NCI-H2171 treated with DMSO at 0.1 percent for 48 hours (cell line): ENCODE measurements around the gene TMEM167A.
"Not testable (repeated sequence)": the region's sequence is repeated elsewhere in the genome, so short reads cannot be mapped to it uniquely, and the experiment has no call there.

Source experiments
- DNase-seq: peaks from one replicate; lab custom pipeline; 2025; lab: John Stamatoyannopoulos, UW

Gene TMEM167A

DNA sequence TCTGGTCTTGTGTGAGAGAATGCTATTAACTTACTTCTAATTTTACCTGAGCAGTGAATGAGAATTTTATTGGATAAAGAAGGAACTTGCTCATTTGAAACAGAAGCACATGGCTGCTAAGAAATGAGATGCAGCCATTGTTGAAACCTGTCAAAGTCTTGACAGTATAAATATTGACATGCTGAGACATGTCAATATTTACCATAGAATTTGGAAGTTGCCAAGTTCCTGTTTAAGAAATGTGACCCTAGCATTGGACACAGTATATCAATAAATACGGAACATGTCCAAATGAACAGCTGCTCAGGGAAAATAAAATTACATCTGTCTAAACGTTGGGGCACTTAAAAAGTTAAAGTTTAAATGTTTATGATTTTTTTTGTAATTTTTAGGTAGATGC lies 7.9 kb upstream of the TMEM167A start:
- DNase-seq = no peak

DNA sequence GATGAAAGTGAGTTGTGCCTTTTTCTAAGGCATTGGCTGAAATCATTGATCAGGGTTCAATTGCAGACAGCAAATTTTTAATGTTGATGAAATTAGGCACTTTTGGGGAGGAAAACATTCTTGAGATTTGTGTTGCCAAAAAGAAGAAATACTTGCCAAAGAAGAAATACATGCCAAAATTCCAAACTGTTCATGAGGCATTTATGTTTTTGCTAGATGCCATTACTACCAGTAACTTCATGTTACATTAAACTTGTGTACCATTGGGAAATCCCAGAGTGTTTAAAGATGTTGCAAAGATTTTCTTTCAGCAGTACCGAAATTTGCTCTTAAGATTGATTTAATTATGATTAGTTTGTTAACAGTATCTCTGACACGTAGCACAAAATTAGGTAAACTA lies 7.1 kb upstream of the TMEM167A start:
- no peak for DNase-seq

DNA sequence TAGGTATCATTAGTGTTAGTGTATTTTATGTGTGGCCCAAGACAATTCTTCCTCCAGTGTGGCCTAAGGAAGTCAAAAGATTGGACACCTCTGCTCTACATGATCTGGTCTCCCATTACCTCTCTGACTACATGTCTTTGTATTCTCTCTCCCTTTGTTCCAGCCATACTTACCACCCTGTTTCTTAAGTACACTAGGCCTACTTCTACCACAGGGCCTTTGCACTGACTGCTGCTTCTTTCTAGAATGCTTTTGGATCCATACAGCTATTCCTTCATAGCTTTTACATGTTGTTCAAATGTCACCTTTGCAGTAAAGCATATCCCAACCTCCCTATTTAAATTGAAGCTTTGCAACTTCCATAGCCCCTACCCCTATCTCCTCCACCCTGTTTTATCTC lies 5.6 kb upstream of the TMEM167A start:
- DNase-seq = no peak

DNA sequence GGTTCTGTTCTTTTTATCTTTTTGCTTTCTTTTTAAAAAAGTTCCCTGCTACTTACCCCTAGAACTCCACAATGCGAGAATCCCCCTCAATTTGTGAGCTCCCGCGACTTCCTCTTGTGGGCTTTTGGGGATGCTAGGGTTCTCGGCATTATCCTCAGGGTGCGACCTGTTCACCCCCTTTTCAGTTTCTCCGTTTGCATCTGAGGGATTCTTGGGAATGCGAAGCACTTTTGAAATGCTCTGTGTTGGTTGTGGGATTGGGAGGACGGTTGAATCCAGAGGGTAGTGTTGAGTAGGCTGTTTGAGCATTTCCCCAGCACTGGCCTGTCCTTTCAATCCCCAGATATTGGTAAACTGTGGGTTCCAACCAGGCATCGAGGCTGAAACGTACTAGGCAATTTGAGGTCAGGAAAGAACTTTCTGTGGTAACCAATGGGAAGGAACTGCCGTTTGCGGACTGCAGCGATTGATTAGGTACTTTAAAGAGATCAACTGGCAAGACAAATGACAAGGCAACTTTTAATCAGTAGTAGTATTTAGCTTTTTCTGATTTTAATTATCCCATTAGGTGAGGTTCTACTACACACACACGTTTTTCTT lies 568 bp upstream of the TMEM167A start:
- DNase-seq = no peak

DNA sequence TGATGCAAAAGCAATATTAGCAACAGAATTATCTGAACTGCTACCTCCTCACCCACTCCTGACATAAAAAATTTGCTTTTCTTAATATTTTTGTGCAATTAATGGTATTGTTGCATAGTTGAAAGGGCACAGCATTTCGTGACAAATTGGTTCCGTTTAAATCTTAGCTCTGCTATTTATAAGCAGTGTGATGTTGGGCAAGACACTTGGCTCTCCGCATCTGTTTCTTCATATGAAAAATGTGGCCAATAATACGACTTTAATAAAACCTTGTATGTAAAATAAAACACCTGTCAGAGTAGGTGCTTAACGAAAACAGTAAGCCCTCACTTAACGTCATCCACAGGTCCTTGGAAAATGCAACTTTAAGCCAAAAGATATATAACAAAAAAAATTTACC lies 4.2 kb downstream of the TMEM167A start:
- no peak for DNase-seq

DNA sequence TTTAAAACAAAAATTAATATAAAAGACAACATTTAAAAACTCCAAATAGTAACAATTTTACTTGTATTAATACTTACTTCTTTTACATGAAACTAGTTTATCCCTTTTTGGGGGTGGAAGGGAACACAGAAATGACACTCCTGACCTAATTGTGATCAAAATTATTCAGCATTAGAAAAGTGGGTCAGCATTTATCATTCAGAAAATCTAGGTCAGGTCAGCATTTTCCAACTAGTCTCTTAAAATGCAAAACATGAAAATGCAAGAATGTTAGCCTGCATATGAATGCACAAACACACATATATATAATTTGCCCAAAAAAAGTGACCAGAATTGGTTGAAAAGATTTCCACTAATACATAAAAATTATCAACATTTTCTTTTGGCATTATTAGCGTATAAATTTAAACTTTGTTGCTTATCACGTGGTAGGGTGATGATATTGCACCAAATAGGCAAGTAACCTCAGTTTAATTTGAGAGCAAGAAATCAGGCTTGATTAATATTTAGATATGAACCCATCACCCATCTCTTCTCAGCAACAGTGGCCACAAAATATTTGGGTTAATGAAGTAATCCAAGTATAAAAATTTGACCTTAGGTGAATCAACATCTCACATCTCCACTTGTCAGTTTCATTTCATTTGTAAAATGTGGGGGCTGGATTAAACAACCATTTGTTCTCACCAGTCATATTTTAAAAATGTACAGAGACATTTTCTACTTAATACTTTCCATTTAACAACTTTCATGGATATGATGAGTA lies 5.7 kb downstream of the TMEM167A start:
- DNase-seq = no peak

DNA sequence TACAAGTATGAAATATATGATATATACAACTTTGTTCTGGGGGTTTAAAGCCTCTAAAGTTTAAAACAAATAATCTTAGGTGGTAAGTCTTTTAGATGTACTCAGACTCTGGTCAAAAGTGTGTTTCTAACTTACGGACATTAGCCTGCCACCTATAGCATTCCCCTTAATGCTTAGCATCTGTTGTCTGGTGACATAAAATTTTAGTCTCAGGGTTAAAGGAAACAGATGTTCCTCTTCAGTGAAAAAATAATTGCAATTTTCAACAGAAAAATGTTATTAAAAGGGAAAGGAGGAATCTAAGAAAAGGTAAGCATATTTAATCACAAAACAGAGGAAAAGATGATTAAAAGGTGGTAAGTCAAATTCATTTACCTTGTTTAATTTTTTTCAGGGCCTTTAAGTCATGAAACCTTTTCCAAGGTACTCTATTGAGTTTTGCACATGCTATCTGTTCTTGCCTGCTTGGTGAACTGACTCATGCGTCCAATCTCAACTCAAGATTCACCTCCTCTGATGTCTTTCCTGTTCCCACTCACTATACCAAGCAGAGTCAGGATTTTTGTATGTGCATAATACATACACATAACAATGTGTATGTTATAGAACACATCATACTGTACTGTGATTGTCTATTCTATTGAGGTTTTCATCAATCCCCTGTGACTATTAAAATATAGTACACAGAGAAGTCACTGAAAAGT lies 7.9 kb downstream of the TMEM167A start:
- no peak for DNase-seq

DNA sequence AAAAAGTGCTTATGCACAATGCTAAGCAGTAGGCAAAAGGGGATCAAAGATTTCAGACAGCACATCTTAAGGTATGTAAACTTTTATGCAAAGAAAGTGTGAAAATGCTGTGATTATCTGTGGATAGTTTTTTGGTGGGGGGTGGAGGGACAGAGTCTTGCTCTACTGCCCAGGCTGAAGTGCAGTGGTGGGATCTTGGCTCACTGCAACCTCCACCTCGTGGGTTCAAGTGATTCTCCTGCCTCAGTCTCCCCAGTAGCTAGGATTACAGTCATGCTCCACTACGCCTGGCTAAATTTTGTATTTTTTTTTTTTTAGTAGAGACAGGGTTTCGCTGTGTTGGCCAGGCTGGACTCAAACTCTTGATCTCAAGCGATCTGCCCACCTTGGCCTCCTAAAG lies 9.8 kb downstream of the TMEM167A start:
- DNase-seq = not testable (repeated sequence)

DNA sequence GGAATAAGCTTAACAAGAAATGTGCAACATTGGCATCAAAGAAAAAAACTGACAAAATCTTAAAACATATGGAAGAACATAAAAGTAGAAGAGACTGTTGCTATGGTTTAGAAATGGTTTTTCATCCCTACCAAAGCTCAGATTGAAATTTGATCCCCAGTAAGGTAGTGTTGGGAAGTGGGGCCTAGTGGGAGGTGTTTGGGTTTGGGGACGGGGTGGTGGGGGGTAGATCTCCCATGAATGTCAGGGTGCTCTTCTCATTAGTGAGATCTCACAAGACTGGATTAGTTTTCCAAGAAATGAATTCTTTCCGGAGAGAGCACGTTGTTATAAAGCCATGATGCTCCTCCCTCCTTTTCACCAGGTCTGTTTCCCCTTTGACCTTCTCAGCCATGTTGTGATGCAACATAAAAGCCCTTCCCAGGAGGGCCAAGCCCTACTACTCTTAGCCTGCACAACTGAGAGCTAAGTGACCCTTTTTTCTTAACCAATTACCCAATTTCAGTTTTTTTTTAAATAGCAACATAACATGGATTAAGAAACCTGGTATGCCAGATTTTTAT lies 10.6 kb downstream of the TMEM167A start:
- DNase-seq = no peak

DNA sequence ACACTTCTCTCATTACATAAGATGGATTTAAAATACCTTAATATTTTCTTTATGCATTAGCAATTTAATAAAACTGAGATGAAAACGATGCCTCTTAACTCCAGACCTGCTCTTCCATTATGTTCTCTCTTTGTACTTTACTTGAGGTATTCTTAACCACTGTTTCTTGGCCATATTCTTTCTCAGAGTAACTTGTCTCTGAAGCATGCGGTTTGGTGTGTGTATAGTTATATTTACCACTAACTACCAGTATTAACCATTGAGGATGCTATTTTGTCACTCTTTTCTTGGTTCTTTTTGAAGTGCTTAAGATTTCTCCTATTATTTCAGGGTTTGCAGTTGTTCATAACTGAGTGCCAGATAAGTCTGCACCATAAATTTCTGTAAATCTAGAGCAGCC lies 17.9 kb downstream of the TMEM167A start:
- no peak for DNase-seq

DNA sequence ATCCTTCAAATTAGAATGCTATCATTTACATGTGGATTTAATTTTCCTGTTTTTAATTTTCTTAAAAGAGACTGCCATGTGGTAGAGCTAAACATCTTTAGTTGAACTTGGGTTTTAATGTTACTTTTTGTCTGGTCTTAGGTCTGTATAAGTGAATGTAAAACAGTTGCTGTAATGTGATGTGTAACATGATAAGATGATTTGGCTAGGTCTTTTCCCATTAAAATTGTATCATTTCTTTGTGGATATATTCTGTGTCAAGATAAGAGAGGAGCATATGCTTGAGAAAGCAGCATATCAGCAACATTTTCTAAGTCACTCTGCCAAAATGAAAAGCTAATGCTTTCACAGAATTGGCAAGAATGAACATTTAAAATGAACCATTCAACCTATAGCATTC lies 18.5 kb downstream of the TMEM167A start:
- DNase-seq = no peak

DNA sequence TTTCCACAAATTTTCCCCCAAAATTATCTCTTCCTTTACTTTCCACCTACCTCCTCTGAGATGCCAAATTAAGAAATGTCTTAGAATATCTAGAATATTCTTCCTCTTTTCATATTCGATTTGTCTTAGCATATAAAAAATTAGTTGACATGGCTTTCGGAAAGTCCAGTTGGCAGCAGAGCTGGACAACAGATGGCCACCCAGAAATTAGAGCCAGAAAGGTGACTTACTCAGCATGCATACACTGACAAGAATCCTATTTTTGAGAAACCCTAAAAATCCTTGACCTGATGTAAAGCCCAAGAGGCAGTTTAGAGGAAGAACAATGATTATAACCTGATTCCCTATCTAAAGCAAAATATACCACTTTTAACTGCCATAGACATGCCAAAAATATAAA lies 22.0 kb downstream of the TMEM167A start:
- DNase-seq = no peak

DNA sequence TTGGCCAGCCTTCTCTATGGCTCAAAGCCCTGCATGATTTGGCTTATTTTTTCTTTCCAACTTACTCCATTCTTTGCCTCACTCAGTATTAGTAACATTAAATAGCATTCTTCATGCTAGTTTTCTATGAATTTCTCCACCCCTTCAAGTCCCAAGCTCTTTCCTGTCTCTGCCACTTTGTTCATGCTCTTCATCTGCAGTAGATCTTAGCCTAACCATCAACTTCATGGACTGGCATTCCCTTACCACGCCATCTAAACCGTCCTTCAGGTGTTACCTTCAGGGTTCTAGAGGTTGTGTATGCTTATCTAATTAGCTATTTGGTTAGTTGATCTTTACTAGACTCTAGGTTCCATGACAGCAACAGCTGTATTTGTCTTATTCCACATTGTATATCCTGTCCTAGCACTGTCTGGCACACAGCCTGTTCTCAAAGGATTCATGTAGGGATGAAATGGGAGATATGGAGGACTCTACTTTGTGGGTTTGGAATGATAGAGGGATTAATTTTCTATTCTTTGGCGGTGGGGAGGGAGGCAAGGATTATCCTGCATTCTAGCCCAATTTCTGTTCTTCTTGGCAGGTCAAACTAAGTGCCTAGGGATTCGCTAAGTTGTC lies 26.4 kb downstream of the TMEM167A start:
- DNase-seq = no peak

DNA sequence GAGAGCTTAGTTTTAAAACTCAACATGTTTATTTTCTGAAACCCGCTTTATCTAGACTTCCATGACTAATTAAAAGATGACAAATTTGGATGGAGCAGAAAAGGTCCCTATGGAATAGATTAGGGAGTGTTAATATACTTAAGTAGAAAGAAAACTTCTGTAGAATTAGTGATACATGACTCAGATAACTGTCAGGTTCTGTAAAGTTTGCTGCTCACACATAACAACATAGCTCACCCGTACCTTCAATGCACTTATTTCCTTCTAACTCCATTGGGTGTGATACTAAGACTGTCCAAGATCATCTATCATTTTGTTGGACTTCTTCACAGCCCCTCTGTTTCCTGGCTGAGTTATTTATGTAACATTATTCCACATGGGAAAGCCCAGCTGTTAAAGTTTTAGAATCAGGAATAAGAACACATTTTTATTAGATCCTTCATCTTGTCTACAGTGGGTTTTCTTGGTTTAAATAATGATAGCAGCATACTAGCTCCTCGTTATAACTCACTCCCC lies 27.8 kb downstream of the TMEM167A start:
- no peak for DNase-seq

DNA sequence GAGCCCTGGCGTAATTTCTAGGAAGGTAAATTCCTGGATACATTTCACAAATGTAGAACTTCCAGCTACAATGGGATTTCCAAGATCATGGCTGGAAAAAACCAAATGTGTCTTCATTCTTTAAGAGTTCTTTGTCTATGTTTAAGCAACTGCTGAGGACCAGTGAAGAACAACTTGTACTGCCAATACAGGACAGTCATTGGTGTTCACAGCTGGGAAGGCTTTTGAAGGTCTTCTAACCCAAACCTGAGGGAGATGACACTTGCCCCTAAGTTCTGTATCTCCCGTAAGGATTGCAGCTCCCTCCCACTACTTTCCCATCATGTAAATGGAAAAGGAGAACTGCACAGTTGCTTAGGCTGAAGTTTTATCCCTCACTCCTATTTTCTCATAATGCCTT lies 28.4 kb downstream of the TMEM167A start:
- DNase-seq = no peak

DNA sequence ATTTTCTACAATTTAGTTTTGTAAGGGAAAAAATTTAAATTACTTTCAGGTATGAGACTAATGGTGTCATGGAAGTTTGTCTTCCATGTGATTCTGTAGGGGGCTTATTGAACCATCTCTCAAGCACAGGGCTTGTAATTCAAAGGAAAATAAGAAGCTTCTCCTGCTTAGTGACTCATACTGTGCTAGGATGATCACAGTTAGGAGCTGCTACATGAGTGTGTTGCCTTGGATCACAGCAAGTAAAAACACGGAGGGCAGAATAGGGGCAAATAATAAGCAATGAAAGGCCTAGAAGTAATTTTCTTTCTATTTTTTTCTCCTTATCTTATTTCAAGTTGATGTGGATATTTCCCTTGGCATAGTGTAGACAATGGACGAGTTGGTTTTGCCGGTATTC lies 28.9 kb downstream of the TMEM167A start:
- no peak for DNase-seq

DNA sequence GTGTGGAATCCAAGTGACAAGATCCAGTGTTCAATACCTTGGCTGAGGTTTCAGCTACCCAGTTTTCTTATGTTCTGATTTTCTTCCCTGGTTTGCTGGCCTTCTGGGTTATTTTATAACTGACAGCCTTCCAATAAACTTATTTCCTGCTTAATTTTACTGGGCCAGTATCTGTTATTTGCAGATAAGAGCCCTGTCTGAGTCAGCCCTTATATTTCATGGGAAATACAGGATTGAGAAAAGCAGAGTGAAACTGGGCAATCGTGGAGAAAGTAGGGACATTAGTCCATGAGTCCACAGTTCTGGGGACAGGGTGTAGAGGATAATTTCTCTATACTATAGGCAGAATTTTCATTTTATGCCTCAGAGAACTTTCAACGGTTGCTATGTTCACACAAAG lies 32.3 kb downstream of the TMEM167A start:
- DNase-seq = no peak

DNA sequence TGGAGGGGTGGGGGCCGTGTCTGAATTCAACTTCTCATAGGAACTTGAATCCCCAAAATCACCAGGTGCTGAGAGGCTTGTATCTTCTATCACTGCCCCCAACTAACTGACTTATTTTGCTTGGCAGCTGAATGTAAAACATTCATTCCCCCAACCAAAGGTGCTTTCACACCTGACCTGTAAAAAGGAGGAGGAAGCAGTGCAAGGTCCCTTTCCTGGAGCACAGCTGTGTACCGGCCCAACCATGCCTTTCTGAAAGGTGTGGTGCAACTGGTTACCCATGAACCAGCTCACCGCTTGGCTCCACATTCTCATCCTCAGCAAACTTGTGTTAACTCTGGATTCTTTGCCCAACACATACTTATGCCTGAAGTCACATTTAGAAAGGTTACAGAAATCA lies 34.7 kb downstream of the TMEM167A start:
- no peak for DNase-seq

DNA sequence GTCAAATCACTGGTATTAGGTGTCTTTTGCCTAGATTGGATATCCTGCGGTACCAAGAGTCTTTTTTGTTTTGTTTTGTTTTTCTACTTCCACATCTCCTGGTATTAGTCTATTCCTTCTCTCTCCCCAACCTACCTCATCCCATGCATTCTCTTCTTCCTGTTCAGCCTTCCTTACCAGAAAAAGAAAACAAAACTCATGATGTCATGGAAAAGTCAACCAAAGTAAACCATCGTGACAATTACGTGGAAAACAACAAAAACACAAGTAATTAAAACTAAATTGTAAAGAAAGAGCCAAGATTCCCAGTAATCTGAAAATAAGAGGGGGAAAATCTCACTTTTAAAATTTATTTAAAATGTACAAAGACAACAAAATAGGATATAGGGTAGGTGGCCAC lies 38.3 kb downstream of the TMEM167A start:
- DNase-seq = no peak

DNA sequence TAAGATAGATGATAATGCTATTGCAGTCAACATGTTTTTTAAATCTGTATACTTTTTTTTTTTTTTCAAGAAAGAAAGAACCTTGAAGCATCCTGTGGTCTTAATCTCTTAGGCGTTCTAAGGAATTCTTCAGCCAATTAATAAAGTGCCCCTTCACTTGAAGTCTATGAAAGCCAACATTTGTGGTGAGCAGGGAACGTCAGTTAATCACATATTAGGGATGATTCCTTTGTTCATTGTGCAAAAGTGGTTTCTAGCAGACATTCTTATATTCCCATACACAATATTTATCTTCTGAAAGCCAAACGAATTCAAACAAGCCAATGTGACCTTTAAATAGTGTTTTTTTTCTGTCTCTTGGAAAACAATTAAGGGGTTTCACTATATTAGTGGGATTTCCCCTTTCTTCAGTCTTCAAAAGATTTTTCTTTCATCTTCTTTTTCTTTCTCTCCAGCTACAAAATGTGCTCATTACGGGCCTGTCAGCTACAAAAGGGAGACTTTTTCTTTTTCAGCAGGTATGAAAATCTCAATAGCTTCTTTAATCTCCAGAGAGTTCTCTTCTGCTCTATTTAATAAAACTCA lies 40.1 kb downstream of the TMEM167A start:
- no peak for DNase-seq

DNA sequence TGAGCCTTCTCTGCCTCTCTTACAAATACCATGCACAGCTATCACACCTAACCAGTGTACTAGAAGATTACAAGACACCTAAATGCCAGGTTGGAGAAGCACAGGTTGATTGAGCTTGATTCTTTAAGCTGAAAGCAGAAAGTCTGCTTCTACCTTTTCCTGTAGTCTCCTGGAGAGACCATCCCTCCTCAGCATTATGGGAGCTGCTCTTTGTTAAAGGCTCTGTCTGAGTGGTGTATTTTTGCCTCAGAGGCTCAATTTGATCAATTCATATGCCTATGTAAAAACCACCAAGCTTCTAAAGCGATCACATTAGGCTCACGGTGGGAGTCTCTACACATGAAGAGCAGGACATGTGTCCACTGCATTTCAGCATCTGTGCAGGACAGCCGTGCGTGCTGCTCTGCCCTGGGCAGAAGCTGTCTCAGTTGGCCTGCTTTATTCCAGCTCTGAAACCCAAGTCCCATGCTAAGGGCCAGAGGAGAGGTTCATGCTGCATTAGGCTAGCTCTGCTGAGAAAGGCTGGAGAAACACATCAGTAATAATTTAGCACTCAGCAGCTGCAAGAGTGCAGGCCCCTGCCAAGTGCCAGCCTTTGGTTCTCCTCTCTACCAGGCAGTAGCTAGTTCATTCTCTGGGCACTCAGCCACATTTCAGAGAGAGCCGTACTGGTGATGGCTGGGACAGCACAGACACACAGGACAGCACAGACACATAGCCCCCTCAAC lies 41.7 kb downstream of the TMEM167A start:
- no peak for DNase-seq
